NCI-H1417 treated with DMSO at 0.1 percent for 48 hours (cell line): ENCODE measurements around the gene ASNSD1.
"Not testable (repeated sequence)": the region's sequence is repeated elsewhere in the genome, so short reads cannot be mapped to it uniquely, and the experiment has no call there.

Source experiments
- DNase-seq: peaks from one replicate; lab custom pipeline; 2025; lab: John Stamatoyannopoulos, UW

Gene ASNSD1

DNA sequence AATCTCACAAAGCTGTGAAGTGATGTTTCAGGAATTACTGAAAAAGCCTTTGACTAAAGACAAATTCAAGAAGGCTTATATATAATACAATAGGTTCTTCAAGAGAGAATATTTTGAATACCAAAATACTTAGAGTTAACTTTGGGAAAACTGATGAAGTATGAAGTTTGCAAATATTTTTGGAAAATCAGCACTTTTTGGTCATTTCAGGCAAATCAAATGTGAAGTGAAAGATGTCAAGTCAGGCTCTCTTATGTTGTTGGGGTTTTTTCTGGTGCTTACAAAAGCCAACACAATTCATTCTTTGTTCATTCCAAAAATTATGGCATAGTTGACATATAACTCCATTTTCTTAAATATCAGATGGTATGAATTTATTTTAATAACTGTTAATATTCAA lies 14.7 kb upstream of the ASNSD1 start:
- no peak for DNase-seq

- DNase-seq: no peak
Observed at GRCh38 chr2:189648846-189649509, 12.3 kb upstream of the ASNSD1 start.

DNA sequence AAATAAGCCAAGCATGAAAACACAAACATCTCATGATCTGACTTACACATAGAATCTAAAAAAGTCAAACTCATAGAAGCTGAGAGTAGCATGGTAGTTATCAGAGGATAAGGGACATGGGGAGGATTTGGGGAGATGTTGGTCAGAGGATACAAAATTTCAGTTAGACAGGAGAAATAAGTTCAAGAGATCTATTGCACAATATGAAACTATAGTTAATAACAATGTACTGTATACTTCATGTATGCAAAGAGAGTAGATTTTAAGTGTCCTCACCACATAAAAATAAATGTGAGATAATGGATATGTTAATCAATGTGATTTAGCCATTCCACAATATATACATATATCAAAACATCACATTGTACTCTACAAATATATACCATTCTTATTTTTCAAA lies 10.0 kb upstream of the ASNSD1 start:
- no peak for DNase-seq

- not testable (repeated sequence) for DNase-seq
Observed at GRCh38 chr2:189653464-189653863, 7.8 kb upstream of the ASNSD1 start.

DNA sequence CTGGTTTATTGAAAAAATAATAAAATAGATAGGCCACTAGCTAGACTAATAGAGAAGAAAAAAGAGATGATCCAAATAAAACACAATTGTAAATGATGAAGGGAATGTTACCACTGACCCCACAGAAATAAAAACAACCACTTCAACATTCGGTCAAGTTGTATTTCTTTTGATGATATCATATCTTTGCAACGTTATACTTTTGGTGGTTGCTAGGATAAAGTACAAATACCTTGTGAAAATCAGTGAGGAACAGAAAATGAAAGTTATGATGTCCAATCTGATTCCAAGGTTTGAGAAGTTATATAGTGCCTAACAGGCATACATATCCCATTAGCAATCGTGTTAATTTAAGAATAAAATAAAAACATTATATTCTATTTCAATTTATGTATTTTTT lies 6.6 kb upstream of the ASNSD1 start:
- DNase-seq: no peak

DNA sequence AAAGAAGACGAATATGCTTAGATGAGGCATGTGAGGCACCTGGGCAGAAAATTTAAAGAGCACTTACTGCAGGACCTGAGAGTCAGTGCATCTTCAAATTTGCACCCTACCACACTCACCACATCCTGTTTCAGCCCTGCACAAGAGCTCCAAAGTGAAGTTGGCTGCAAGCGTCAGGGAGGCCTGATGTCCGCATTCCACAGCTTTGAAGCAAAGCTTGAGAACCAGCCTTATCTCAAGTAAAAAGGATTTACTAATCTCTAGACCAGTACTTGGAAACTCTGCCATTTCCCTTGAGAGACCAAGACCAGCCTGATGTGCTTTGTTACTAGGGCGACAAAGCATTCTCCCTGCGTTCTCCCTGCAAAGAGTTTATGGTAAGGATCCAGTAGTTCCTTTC lies 3.4 kb upstream of the ASNSD1 start:
- DNase-seq: no peak

DNA sequence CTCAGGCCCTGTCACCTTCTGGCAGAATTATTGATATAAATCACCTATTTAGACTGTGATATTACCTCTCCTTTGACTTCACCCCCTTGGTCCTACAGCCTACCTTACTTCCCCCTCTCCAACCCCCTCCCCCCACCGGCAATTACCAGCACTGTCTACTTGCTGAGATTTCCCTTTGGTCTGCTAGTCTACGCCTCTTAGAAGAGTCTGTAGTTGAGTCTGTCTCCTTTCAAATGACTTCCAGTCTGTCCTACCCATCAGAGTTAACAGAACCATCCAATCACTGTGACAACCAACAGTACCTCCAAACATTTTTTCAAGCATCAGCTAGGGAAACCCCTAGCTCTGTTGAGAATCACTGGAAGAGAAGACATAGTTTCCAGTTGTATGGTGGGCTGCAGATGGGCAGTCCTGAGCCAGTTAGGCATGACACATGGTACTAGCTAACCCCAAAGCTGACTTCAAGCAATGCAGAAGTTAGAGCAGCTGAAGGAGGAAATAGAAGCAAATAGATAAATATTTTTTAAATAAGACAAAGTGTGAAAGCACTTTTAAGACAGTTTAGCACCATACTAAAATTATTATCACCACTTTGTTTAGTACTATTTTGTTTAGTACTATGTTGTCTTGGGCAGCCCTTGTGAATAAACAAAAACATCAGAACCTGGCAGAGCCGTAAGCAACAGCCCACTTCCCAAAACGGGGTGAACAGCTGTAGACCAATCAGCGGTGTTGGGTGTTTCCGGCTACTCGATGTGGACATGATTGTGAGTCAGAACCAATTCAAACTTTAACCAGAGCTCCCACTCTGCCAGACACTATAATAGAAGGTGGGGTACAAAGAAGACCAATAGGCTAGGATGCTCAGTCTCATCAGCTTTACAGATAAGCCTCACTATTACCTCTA lies 2.7 kb upstream of the ASNSD1 start:
- DNase-seq: no peak

- DNase-seq: no peak
Observed at GRCh38 chr2:189659734-189660133, 1.5 kb upstream of the ASNSD1 start.

GRCh38 chr2:189660803-189661147 lies 484 bp upstream of the ASNSD1 start:
- no peak for DNase-seq

DNA sequence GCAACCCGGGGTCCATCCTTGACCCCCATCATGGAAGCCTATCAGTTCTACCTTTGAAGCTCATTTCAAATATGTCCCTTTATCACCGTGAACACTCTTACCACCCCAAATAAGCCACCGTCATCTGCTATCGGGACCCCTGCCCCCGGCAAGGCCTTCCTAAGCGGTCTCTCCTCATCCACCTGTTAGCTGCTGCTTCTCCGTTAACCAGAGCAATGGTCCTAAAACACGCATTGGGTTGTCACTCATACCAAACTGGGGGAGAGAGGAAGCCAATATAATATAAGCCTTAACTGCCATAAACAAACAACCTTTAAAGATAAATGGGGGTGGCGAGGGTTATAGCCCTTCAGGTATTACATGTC lies 680 bp downstream of the ASNSD1 start:
- DNase-seq: no peak

DNA sequence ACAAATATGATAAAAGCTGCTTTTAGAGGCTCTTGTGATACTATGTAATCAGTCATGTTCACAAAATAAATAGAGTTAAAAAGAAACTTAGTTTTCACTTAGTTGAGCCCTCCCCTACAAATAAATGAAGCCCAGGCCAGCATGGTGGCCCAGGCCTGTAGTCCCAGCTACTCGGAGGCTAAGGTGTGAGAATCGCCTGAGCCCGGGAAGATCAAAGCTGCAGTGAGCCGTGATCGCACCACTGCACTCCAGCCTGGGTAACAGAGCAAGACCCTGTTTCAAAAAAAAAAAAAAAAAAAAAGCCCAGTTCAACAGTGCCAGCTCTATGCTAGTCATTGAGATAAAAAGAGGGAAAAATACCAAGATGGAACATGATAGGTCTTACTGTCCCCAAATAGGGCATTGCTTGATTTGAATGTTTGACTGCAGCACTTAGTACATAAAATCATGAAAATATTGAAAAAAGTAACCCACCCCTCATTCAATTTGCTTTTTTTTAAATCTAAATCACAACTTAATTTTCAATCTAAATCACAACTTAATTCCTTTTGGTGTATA lies 1.5 kb downstream of the ASNSD1 start:
- no peak for DNase-seq

DNA sequence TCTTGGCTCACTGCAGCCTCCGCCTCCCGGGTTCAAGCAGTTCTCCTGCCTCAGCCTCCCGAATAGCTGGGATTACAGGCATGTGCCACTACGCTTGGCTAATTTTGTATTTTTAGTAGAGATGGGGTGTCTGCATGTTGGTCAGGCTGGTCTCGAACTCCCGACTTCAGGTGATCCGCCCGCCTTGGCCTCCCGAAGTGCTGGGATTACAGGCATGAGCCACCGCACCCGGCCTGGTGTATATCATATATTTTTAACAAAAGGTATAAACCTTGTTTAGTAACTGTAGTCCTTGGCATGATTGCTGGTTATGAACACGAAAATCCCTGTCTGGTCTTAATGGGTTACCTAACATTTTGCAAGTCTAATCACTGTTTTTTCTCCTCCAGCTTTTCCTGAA lies 2.1 kb downstream of the ASNSD1 start:
- not testable (repeated sequence) for DNase-seq

GRCh38 chr2:189669913-189670312 lies 8.7 kb downstream of the ASNSD1 start:
- DNase-seq: no peak

DNA sequence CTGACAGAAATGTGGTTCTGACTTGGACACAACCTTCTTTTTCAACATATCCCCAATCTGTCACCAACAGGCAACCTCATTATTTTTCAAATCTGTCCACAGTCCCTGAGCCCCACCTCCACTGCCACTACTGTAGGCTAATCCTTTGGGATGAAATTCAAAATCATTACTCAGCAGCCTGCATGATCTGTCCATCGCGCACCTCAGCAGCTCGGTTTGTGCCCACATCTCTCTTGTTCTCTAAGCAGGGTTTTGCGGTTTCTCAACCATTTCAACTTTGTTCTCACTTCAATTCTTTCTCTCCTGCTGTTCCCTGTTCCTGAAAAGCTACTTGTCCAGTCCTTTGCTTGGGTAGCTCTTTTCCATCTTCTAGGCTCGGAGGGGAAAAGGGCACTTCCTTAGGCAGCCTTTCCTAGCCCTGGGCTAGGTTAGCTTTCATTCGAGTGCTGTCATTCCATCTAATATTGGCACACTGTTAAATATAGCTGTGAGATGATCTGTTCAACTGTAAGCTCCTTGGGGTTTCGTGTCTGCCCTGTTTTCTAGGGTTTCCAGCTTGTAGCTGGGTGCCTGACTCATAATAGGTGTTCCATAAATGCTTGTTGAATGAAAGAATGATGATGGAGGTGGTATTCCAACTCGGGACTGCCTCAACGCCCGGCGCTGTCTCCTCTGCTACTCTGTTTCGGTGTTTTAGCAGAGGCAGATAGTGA lies 12.6 kb downstream of the ASNSD1 start:
- DNase-seq: no peak

DNA sequence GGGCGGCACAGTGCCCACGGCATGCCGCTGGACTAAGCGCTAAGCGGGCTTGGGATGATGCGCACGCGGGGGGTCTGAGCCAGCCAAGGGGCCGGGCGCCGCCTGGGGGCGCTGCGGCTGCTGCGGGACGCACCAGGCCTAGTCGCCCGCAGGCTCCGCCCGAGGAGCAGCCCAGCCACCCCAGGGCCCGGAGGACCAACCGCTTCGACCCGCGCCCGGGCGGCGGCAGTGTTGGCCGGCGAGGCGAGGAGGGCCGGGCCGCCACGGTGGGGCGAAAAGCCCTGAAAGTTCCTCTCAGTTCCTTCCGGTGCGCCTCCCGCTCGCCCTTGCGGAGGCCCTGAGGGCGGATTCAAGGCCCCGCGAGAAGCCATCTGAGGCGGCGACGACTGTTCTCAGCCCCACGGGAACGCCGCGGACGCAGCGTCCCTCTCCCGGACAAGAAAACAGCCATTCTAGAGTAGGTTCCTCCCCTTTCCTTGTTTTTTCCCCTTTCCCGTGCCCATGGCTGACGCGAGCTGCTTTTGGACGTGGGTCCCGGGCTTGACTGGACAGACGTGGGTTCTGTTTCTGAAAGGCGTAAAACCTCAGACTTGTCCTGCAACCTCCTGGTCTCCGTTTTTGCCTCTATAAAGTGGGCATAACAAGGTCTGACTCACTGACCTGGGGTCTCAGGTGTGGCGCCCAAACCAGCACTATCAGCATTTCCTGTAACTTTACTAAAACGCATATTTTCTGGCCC lies 13.3 kb downstream of the ASNSD1 start, which contains the start of gene ANKAR:
ANKAR (plus strand) TSS at position 297 of the 739 bp plus-strand sequence. CDS start 1,821 bp downstream, outside the sequence.
- DNase-seq: no peak

GRCh38 chr2:189676471-189676870 lies 15.2 kb downstream of the ASNSD1 start:
- no peak for DNase-seq

DNA sequence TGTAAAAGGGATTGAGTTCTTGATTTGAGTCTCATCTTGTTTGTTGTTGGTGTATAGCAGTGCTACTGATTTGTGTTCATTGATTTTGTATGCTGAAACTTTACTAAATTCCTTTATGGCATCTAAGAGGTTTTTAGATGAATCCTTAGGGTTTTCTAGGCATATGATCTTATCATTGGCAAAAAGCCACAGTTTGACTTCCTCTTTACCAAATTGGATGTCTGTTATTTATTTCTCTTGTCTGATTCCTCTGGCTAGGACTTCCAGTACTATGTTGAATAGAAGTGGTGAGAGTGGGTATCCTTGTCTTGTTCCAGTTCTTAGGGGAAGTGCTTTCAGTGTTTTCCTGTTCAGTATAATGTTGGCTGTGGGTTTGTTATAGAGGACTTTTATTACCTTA lies 18.0 kb downstream of the ASNSD1 start:
- no peak for DNase-seq

DNA sequence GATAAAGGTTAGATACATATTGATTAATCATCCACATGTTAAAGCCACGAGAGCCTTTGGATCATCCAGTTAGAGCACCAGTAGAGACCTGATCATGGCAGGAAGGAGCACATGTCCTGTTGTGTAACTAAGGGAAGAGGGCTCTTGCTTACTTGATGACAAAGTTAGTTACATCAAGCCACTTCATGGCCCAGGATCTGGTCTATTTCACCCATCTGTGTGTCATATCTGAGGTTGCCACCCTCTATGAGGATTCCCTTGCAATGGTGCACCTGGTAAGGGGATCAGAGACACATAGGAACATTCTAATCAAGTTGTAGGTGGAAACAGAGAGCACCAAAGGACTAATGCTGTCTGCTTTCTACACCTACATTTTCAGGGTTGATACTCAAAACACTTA lies 19.9 kb downstream of the ASNSD1 start:
- no peak for DNase-seq

GRCh38 chr2:189681903-189682302 lies 20.6 kb downstream of the ASNSD1 start:
- no peak for DNase-seq

DNA sequence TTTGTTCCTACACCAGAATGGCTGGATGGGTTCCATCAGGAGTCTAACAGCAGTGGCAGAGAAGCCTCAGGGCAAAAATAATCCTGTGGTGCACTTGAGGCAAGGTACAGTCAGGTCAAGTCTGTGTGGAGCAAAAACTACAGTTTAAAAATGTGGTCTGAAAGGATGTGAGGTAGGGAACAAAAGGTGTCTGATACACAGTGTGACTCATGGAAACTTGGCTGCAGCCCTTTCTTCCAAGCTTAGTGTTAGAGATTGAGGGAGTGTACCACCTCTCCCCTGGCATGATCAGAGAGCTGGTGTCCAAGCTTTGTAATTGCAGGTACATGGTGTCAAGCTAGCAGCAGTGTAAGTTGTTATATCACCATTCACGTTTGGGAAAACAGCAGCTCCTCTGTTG lies 22.1 kb downstream of the ASNSD1 start:
- DNase-seq: no peak

DNA sequence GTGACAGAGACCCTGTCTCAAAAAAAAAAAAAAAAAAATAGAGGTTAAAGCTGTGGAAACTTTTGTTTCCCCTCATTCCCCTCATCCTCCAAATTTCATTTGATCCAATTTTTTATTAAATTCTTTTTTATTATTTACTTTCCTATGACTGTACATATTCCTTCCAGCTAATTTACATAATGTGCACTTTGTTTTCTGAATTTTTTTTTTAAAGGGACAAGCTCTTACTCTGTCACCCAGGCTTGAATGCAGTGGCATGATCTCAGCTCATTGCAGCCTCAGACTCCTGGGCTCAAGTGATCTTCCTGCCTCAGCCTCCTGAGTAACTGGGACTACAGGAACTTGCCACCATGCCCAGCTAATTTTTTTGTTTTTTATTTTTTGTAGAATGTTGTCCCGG lies 23.6 kb downstream of the ASNSD1 start:
- no peak for DNase-seq
